Mesenchymal stem cell (in vitro differentiated cells and primary cell): ENCODE measurements around the gene NEK11.
A peak's percentile ranks its signal among the peaks of the same experiment; 100 is the strongest.

Source experiments
- DNase-seq: peaks from one replicate; pipeline ENCODE4 v3.0.0-alpha.2; 2013
- H2AFZ ChIP-seq: one replicate; pipeline ENCODE4 v1.6.1; 2013; ENCODE audit warnings: low read depth, mild to moderate bottlenecking, control low read depth, inconsistent platforms, low read length, moderate library complexity
- H2AK5ac ChIP-seq: 2 replicates; pipeline ENCODE4 v1.6.1; 2013; ENCODE audit warnings: low read length, moderate library complexity, mild to moderate bottlenecking, inconsistent platforms; ENCODE audit not compliant: severe bottlenecking
- H2BK120ac ChIP-seq: one replicate; pipeline ENCODE4 v1.6.1; 2013; ENCODE audit warnings: low read depth, mild to moderate bottlenecking, inconsistent platforms, low read length, moderate library complexity
- H2BK12ac ChIP-seq, 2 experiments: one replicate each; pipeline ENCODE4 v1.6.1; 2013; ENCODE audit warnings: inconsistent platforms in 2 of 2, low read length in 2 of 2, mild to moderate bottlenecking in 2 of 2, moderate library complexity in 2 of 2, control low read depth in 1 of 2
- H2BK15ac ChIP-seq: one replicate; pipeline ENCODE4 v1.6.1; 2013; ENCODE audit warnings: mild to moderate bottlenecking, low read depth, inconsistent platforms; ENCODE audit not compliant: poor library complexity, severe bottlenecking
- H2BK5ac ChIP-seq: 2 replicates; pipeline ENCODE4 v1.6.1; 2013; ENCODE audit warnings: low read depth, mild to moderate bottlenecking, low read length, control low read depth, inconsistent platforms; ENCODE audit not compliant: poor library complexity, severe bottlenecking
- H3K14ac ChIP-seq, 2 experiments: one replicate each; pipeline ENCODE4 v1.6.1; 2013; ENCODE audit warnings: inconsistent platforms in 2 of 2, low read length in 2 of 2, control low read depth in 1 of 2, mild to moderate bottlenecking in 1 of 2, moderate library complexity in 1 of 2
- H3K18ac ChIP-seq, 2 experiments: one replicate each; pipeline ENCODE4 v1.6.1; 2013; ENCODE audit warnings: inconsistent platforms in 2 of 2, low read length in 2 of 2, control low read depth in 1 of 2, low read depth in 1 of 2, mild to moderate bottlenecking in 1 of 2
- H3K23ac ChIP-seq, 2 experiments: one replicate each; pipeline ENCODE4 v1.6.1; 2013; ENCODE audit warnings: inconsistent platforms in 2 of 2, low read length in 2 of 2, mild to moderate bottlenecking in 2 of 2, moderate library complexity in 2 of 2, control low read depth in 1 of 2
- H3K27ac ChIP-seq: 2 replicates; pipeline ENCODE4 v1.5.1; 2013; ENCODE audit warnings: mild to moderate bottlenecking, moderate library complexity, low read length, control low read depth, inconsistent platforms; ENCODE audit not compliant: poor library complexity, severe bottlenecking
- H3K27me3 ChIP-seq, 2 experiments: 2 replicates each; pipeline versions ENCODE4 v1.6.1 to v1.7.0; 2013; ENCODE audit warnings: low read length in 2 of 2, mild to moderate bottlenecking in 2 of 2, moderate library complexity in 2 of 2, control low read depth in 1 of 2, inconsistent platforms in 1 of 2; ENCODE audit not compliant: control insufficient read depth in 1 of 2, insufficient read depth in 1 of 2
- H3K36me3 ChIP-seq, 2 experiments: 2 replicates each; pipeline versions ENCODE4 v1.6.1 to v1.7.0; 2013; ENCODE audit warnings: low read length in 2 of 2, control low read depth in 1 of 2, inconsistent platforms in 1 of 2, low read depth in 1 of 2, mild to moderate bottlenecking in 1 of 2; ENCODE audit not compliant: insufficient read depth in 2 of 2, control insufficient read depth in 1 of 2
- H3K4ac ChIP-seq, 2 experiments: one replicate each; pipeline ENCODE4 v1.6.1; 2013; ENCODE audit warnings: inconsistent platforms in 2 of 2, low read length in 2 of 2, mild to moderate bottlenecking in 2 of 2, moderate library complexity in 2 of 2, control low read depth in 1 of 2, low read depth in 1 of 2
- H3K4me1 ChIP-seq: 2 replicates; pipeline ENCODE4 v1.6.1; 2013; ENCODE audit warnings: low read depth, low read length, control low read depth; ENCODE audit not compliant: control insufficient read depth, insufficient read depth
- H3K4me2 ChIP-seq: 2 replicates; pipeline ENCODE4 v1.6.1; 2013; ENCODE audit warnings: low read length, mild to moderate bottlenecking, inconsistent platforms; ENCODE audit not compliant: poor library complexity, severe bottlenecking
- H3K4me3 ChIP-seq, 2 experiments: 2 replicates each; pipeline versions ENCODE4 v1.5.1 to v1.7.0; 2013; ENCODE audit warnings: low read length in 2 of 2, mild to moderate bottlenecking in 2 of 2, control low read depth in 1 of 2, low read depth in 1 of 2; ENCODE audit not compliant: insufficient read depth in 1 of 2
- H3K79me1 ChIP-seq: replicated peaks from 2 replicates; pipeline ENCODE4 v1.6.1; 2013; ENCODE audit warnings: mild to moderate bottlenecking, control low read depth, low read length, inconsistent platforms; ENCODE audit not compliant: poor library complexity, severe bottlenecking
- H3K9ac ChIP-seq: 2 replicates; pipeline ENCODE4 v1.7.0; 2013; ENCODE audit warnings: mild to moderate bottlenecking, low read length, moderate library complexity
- H3K9me3 ChIP-seq: 2 replicates; pipeline ENCODE4 v1.7.0; 2013; ENCODE audit warnings: mild to moderate bottlenecking, low read length; ENCODE audit not compliant: control insufficient read depth
- H4K8ac ChIP-seq: one replicate; pipeline ENCODE4 v1.6.1; 2013; ENCODE audit warnings: inconsistent platforms, mild to moderate bottlenecking, low read length, moderate library complexity
- H4K91ac ChIP-seq: one replicate; pipeline ENCODE4 v1.6.1; 2013; ENCODE audit warnings: mild to moderate bottlenecking, low read length, inconsistent platforms
- WGBS: methylation state at CpG from one replicate; pipeline ENCODE4 v1.1.7; 2013; ENCODE audit warnings: mixed read lengths; 5-methylcytosine and 5-hydroxymethylcytosine counted together

The NEK11 gene

GRCh38 chr3:131349946-131350347 is 323.3 kb downstream of the NEK11 start:
- WGBS = 64% methylated on average over 4 of the region's 4 CpGs

GRCh38 chr3:131350506-131350905 is 323.8 kb downstream of the NEK11 start:
- Histone ChIP-seq H3K36me3 (no peaks in the 10 kb centered on the region), H3K23ac (no peak overlapping the region), H2BK15ac (no peak overlapping the region), H3K4me3 (no peak overlapping the region), H3K9me3 (no peaks in the 10 kb centered on the region), H3K27ac (peak overlapping the region; percentile 33), H2AK5ac (no peak overlapping the region), H2BK12ac (no peak overlapping the region), H2AFZ (no peak overlapping the region), H4K91ac (no peak overlapping the region), H2BK120ac (no peak overlapping the region), H3K9ac (no peak overlapping the region), H4K8ac (no peak overlapping the region), H3K79me1 (no peaks in the 10 kb centered on the region), H3K4me1 (peaks cover 3% of the 10 kb centered on the region), H3K18ac (no peak overlapping the region), H3K4ac (no peak overlapping the region), H3K27me3 (no peaks in the 10 kb centered on the region), H3K4me2 (no peak overlapping the region), H2BK5ac (no peak overlapping the region), H3K14ac (no peak overlapping the region)
- WGBS = no CpG with 5 or more reads among the region's 1 CpG
- no peak for DNase-seq

More at GRCh38 chr3:131349946-131350347, 323.3 kb downstream of the NEK11 start:
- peak overlapping the region; percentile 70 for H3K27ac ChIP-seq
- H2AFZ ChIP-seq = no peak overlapping the region
- peak overlapping the region in 1 of 2 experiments; percentile 91 for H3K14ac ChIP-seq
- H2BK5ac ChIP-seq = no peak overlapping the region
- H3K18ac ChIP-seq = no peak overlapping the region
- H3K4me1 ChIP-seq = peaks cover 3% of the 10 kb centered on the region
- H3K4me2 ChIP-seq = peak overlapping the region; percentile 40
- H2BK12ac ChIP-seq = no peak overlapping the region
- no peaks in the 10 kb centered on the region for H3K36me3 ChIP-seq
- H3K23ac ChIP-seq = no peak overlapping the region
- H3K27me3 ChIP-seq = no peaks in the 10 kb centered on the region
- peak; percentile 51 for DNase-seq
- H4K91ac ChIP-seq = no peak overlapping the region
- no peaks in the 10 kb centered on the region for H3K79me1 ChIP-seq
- no peaks in the 10 kb centered on the region for H3K9me3 ChIP-seq
- no peak overlapping the region for H4K8ac ChIP-seq
- no peak overlapping the region for H2BK15ac ChIP-seq
- no peak overlapping the region for H2BK120ac ChIP-seq
- no peak overlapping the region for H3K4ac ChIP-seq
- peak overlapping the region; percentile 2 for H3K9ac ChIP-seq
- H3K4me3 ChIP-seq = no peak overlapping the region
- H2AK5ac ChIP-seq = no peak overlapping the region

DNA sequence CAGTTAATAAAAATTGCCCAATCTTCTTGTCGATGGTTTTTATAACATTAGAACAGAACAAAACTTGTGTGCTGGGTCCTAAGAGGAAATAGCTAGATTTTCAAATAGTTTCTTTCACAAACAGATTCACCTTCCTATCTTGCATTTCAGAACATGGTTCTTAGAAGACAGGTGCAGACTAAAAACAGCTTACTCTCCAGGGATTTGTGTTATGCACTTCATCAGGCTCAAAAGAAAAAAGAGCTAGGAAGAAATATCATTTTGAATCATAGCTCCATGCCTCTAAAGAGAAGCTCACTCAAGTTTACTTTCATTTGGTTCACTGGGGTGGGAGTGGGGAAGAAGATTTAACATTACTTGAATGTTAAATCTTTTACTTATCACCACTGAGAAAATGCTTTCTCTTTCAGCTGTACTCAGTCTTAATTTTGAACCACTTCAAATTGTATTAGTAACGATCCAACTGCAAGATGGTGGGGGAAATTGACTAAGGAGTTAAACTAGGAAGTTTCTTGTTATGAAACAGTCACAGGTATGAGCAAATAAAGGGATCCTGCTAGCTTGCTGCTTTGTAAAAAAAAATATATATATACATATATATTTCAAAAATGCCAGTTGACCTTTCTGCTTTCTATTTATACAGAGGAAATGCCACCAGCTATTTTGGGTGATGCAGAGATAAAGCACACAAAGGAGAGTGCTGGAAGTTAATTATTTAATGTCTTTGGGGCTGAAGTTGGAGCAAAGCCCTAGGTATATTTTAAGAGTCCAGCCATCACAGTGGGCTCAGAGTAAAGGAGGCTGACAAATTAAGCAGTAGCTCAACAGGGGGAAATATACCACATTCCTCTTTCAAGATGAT is 326.6 kb downstream of the NEK11 start:
- no peak for DNase-seq
- H3K4me1 ChIP-seq = peaks cover 3% of the 10 kb centered on the region
- no peak overlapping the region for H4K91ac ChIP-seq
- H3K9ac ChIP-seq = no peak overlapping the region
- no peaks in the 10 kb centered on the region for H3K9me3 ChIP-seq
- no peaks in the 10 kb centered on the region for H3K79me1 ChIP-seq
- no peak overlapping the region for H2BK5ac ChIP-seq
- no peak overlapping the region for H3K4me3 ChIP-seq
- no peak overlapping the region for H3K4ac ChIP-seq
- no peaks in the 10 kb centered on the region for H3K36me3 ChIP-seq
- no peak overlapping the region for H2BK120ac ChIP-seq
- no peak overlapping the region for H3K27ac ChIP-seq
- no peak overlapping the region for H2AK5ac ChIP-seq
- no peak overlapping the region for H2AFZ ChIP-seq
- no peak overlapping the region for H2BK12ac ChIP-seq
- WGBS = no CpG with 5 or more reads among the region's 2 CpGs
- no peak overlapping the region for H2BK15ac ChIP-seq
- H3K27me3 ChIP-seq = no peaks in the 10 kb centered on the region
- no peak overlapping the region for H3K14ac ChIP-seq
- no peak overlapping the region for H3K23ac ChIP-seq
- H3K18ac ChIP-seq = no peak overlapping the region
- H3K4me2 ChIP-seq = no peak overlapping the region
- no peak overlapping the region for H4K8ac ChIP-seq

GRCh38 chr3:131353986-131354385 is 327.3 kb downstream of the NEK11 start:
- Histone ChIP-seq H3K36me3 (no peaks in the 10 kb centered on the region), H4K8ac (no peak overlapping the region), H3K4ac (no peak overlapping the region), H3K18ac (no peak overlapping the region), H2BK5ac (no peak overlapping the region), H3K79me1 (no peaks in the 10 kb centered on the region), H2BK120ac (no peak overlapping the region), H3K27me3 (no peaks in the 10 kb centered on the region), H3K4me1 (peaks cover 3% of the 10 kb centered on the region), H3K9me3 (no peaks in the 10 kb centered on the region), H2BK12ac (no peak overlapping the region), H3K23ac (no peak overlapping the region), H3K4me3 (no peak overlapping the region), H2AK5ac (no peak overlapping the region), H2AFZ (no peak overlapping the region), H4K91ac (no peak overlapping the region), H3K4me2 (no peak overlapping the region), H3K14ac (no peak overlapping the region), H2BK15ac (no peak overlapping the region), H3K27ac (no peak overlapping the region), H3K9ac (no peak overlapping the region)
- DNase-seq = no peak
- 71% methylated on average over 2 of the region's 2 CpGs for WGBS
